ENCODE data around the gene MYO1C.
"Not testable (repeated sequence)": the region's sequence is repeated elsewhere in the genome, so short reads cannot be mapped to it uniquely, and the experiment has no call there.

MYO1C gene

GRCh38 chr17:1462164-1463112 is 30.0 kb downstream of the MYO1C start:
- no peak for DNase-seq (ENCODE audit: low spot score)

GRCh38 chr17:1461198-1461944 is 31.1 kb downstream of the MYO1C start:
- DNase-seq (ENCODE audit: low spot score) = no peak

GRCh38 chr17:1460233-1460632 is 32.3 kb downstream of the MYO1C start:
- DNase-seq (ENCODE audit: low spot score) = peak; percentile 33

- peak; percentile 100 for DNase-seq (ENCODE audit: low spot score)
These were observed 36.5 kb downstream of the MYO1C start, which contains the start of gene CRK for GRCh38 chr17:1455797-1456599. Gene CRK, minus strand, starts transcription at chr17:1456232. Its CDS starts 115 bp downstream, at chr17:1456117.

- peak; percentile 83 for DNase-seq (ENCODE audit: low spot score)
These were observed 37.1 kb downstream of the MYO1C start for GRCh38 chr17:1455291-1455796.

- DNase-seq (ENCODE audit: low spot score) = no peak
These were observed 37.9 kb downstream of the MYO1C start for GRCh38 chr17:1454541-1454940.

- DNase-seq (ENCODE audit: low spot score) = not testable (repeated sequence)
These were observed 38.8 kb downstream of the MYO1C start for GRCh38 chr17:1453694-1454093.

GRCh38 chr17:1452836-1453235 is 39.6 kb downstream of the MYO1C start:
- DNase-seq (ENCODE audit: low spot score) = no peak

GRCh38 chr17:1450261-1450660 is 42.2 kb downstream of the MYO1C start:
- not testable (repeated sequence) for DNase-seq (ENCODE audit: low spot score)

GRCh38 chr17:1449412-1449967 is 43.0 kb downstream of the MYO1C start:
- no peak for DNase-seq (ENCODE audit: low spot score)

GRCh38 chr17:1447052-1447451 is 45.4 kb downstream of the MYO1C start:
- no peak for DNase-seq (ENCODE audit: low spot score)

GRCh38 chr17:1446201-1446600 is 46.3 kb downstream of the MYO1C start:
- DNase-seq (ENCODE audit: low spot score) = no peak

GRCh38 chr17:1445695-1446094 is 46.8 kb downstream of the MYO1C start:
- not testable (repeated sequence) for DNase-seq (ENCODE audit: low spot score)

GRCh38 chr17:1442721-1443120 is 49.8 kb downstream of the MYO1C start:
- not testable (repeated sequence) for DNase-seq (ENCODE audit: low spot score)

GRCh38 chr17:1442187-1442586 is 50.3 kb downstream of the MYO1C start:
- no peak for DNase-seq (ENCODE audit: low spot score)

- DNase-seq (ENCODE audit: low spot score) = no peak
These were observed 51.6 kb downstream of the MYO1C start for GRCh38 chr17:1440921-1441320.

GRCh38 chr17:1438593-1439083 is 53.8 kb downstream of the MYO1C start:
- no peak for DNase-seq (ENCODE audit: low spot score)

GRCh38 chr17:1435326-1435725 is 57.2 kb downstream of the MYO1C start:
- no peak for DNase-seq (ENCODE audit: low spot score)

GRCh38 chr17:1434150-1434549 is 58.3 kb downstream of the MYO1C start:
- DNase-seq (ENCODE audit: low spot score) = no peak

- DNase-seq (ENCODE audit: low spot score) = no peak
These were observed 60.8 kb downstream of the MYO1C start for GRCh38 chr17:1431631-1432104.

GRCh38 chr17:1423456-1424135 is 68.9 kb downstream of the MYO1C start:
- DNase-seq (ENCODE audit: low spot score) = no peak

Measured in AG20443 (cell line).